GM19452 (cell line): ENCODE measurements around the gene MLLT6.

Experiments
- ATAC-seq: cut with Tn5 transposase; IDR thresholded peaks from one replicate; pipeline ENCODE4 v1.9.1; 2021; ENCODE audit not compliant: unreplicated experiment

The MLLT6 gene

DNA sequence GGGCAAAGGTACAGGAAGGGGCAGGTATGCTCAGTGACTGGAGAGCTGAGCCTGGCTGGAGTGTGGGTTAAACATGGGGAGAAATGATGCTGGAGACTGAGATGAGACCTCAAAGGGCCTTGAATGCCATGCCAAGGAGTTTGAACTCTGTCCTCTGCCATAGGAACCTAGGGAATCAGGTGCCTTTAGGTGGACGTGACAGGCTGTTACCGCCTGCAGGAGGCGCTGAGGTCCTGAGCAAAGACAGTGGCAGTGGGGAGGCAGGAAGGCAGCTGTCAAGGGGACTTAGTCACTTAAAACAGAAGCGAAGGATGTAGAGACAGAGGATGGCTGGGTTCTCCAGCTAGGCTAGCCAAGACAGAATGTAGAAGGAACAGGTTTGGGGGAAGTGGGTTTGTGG lies 56.5 kb downstream of the MLLT6 start:
- no peak for ATAC-seq

DNA sequence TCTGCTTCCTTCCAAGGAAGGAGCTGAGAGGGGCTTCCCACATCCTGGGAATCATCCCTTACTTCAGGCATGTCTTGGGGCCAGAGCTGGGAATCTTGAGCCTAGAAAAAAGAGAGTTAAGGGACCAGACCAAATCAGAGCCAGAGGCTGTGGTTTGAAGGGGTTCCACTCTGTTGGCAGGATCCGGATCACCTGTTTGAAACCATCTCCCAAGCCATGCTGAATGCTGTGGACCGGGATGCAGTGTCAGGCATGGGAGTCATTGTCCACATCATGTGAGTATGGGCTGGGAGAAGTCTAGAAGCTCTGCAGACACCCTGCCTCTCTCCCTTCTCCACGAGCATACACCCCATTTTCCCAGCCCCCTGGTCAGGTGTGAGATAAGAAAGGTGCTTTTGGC lies 57.2 kb downstream of the MLLT6 start:
- ATAC-seq, result no peak

DNA sequence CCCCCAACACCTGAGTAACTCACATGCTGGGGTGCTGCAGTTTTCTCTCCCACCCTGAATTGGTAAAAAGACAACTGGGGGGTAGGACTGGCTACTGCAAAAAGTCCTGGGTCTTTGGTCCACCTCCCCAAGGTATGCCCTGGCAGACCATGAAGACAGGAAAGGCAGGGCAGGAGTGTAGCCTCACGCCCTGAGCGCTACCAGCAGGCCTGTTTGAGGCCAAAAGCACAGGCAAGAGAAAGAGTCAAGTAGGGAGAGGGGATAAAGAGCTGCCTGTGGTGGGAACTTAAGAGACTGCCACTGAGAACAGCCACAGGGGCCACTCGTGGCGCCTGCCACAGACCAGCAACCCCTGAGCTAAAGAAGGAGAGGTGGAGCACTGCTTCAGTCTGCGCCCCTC lies 61.3 kb downstream of the MLLT6 start:
- no peak for ATAC-seq

DNA sequence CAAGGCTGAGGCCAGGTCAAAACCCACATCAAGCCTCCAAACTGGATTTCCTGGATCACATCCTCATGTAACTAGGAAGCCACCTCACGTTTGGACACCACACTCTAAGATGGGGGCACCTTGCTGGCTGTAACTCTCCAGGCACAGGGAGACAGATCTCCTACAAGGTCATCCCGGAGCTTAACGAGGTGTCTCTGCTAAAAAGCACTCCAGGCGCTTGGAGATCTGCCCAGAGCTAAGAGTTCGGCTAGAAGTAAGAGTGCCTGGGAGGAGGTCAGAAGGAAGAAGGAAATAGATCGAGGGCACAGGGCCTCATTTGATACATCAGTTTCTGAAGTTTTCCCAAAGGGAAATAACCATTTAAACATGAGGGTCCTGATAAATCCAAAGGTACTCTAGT lies 63.3 kb downstream of the MLLT6 start:
- no peak for ATAC-seq

DNA sequence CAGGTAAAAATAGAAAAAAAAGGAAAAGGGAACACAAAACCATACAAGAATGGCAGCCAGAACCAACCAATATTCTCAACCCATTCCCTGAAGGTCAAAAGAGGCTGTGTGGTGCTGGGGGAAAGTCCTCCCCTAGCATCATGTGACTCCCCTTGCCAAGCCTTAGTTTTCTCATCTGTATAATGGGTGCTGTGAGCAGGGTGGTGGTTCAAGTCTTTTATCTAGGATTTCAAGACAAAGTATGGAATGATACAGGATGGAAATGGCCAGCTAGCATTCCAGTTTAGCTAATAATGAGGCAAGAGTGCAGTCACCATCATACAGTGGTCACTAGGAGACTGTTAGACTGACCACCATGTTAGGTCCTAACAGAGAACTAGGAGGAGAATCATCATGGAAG lies 68.2 kb downstream of the MLLT6 start:
- no peak for ATAC-seq

DNA sequence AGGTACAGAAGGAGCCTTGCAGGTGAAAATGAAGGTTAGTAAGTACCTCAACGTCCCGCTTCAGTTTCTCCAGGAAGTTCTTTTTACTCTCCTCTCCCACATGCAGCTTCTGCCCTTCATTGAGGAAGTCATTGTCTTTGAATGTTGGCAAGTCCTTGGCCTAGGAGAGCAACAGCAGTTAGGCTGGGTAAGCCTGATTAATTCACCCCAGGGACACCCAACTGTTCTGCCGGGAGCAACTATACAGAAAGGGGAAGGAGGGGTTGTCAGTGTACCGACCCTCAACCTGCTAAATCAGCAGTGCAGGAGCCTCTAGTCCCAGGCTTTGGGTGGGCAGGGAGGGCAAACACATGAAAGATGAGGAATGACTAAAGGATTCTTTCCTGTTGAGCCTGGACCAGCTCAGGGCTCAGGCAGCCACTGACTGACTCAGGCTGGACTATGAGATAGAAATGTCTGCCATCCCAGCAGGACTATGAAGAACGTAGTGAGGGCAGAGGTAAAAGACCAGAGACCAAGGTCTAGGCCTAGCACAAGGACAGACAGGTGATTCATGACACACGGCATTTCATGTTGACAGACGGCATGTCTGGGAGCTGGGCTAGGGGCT lies 72.7 kb downstream of the MLLT6 start:
- ATAC-seq, result no peak
